Muscle of leg (tissue), 11 donors: ENCODE results near the gene FARS2. TPM values are rescaled to one million over a fixed set of nuclear protein-coding genes. Genes with fewer than 3 reads are reported as not detected.
A peak's percentile ranks its signal among the peaks of the same experiment; 100 is the strongest.

Source experiments
- DNase-seq: peaks from one replicate; pipeline ENCODE4 v3.0.0; 2013
- H3K27ac ChIP-seq: one replicate; pipeline ENCODE4 v1.5.1; 2013; ENCODE audit warnings: mild to moderate bottlenecking, low read length, control low read depth
- H3K27me3 ChIP-seq: one replicate; pipeline ENCODE4 v1.6.1; 2013; ENCODE audit warnings: low read length; ENCODE audit not compliant: control insufficient read depth, insufficient read depth
- H3K36me3 ChIP-seq: one replicate; pipeline ENCODE4 v1.6.1; 2013; ENCODE audit warnings: low read length; ENCODE audit not compliant: control insufficient read depth, insufficient read depth
- H3K4me1 ChIP-seq: one replicate; pipeline ENCODE4 v1.6.1; 2013; ENCODE audit warnings: low read length; ENCODE audit not compliant: control insufficient read depth, insufficient read depth
- H3K4me3 ChIP-seq: one replicate; pipeline ENCODE4 v1.5.1; 2013; ENCODE audit warnings: low read length, control low read depth
- H3K9me3 ChIP-seq: replicated peaks from 2 replicates; pipeline ENCODE4 v1.6.1; 2013; ENCODE audit warnings: low read depth, low read length; ENCODE audit not compliant: control insufficient read depth
- WGBS: methylation state at CpG from one replicate; pipeline ENCODE4 v1.1.5; 2013; ENCODE audit warnings: missing lambda C conversion rate; ENCODE audit not compliant: insufficient coverage; 5-methylcytosine and 5-hydroxymethylcytosine counted together
- polyA plus RNA-seq, 8 donors: library from polyadenylated mRNA; unstranded; fragments of 120-200 nt; gene quantifications; one replicate each; pipeline versions ENCODE4 v1.2.1 to v1.2.3, GENCODE V29; 2013; ENCODE audit warnings: inconsistent platforms in 1 of 8, low replicate concordance in 1 of 8; ENCODE audit not compliant: insufficient read length in 8 of 8, insufficient read depth in 1 of 8
- total RNA-seq: library from RNA; stranded (reverse); fragments of 120-200 nt; gene quantifications from one replicate; pipeline ENCODE4 v1.2.4, GENCODE V29; 2013

The FARS2 gene
- total and polyA plus RNA-seq, 9 donors: 9.7 to 16.9 (median 12.4) TPM

- H3K4me1 ChIP-seq: no peaks in the 10 kb centered on the region
- H3K9me3 ChIP-seq: peaks cover 3% of the 10 kb centered on the region
- DNase-seq: no peak
- no peak overlapping the region for H3K27ac ChIP-seq
- H3K4me3 ChIP-seq: no peak overlapping the region
- no peaks in the 10 kb centered on the region for H3K27me3 ChIP-seq
- WGBS: no CpG with 5 or more reads among the region's 4 CpGs
- H3K36me3 ChIP-seq: no peaks in the 10 kb centered on the region
Observed at GRCh38 chr6:5566718-5567117, 305.4 kb downstream of the FARS2 start.

DNA sequence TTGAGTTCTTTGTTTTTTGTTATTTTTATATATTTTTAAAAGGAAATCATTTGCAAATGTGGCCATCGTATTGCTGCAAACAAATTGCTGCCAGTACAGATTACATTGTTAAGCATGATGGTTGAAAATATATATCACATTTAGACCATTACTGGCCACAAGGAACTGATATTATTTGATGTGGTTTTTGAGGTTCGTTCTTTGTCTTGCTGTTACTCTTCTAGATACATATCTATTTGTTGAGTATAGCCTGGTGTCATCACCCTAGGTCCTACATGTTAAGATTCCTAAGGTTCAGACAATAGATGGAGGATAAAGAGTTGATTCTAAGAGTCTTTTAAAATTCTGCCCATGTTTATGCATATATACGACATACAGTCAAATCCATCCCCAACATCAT lies 306.0 kb downstream of the FARS2 start:
- no peaks in the 10 kb centered on the region for H3K27me3 ChIP-seq
- no peaks in the 10 kb centered on the region for H3K36me3 ChIP-seq
- DNase-seq: no peak
- no peaks in the 10 kb centered on the region for H3K4me1 ChIP-seq
- no peak overlapping the region for H3K27ac ChIP-seq
- WGBS: no CpG with 5 or more reads among the region's 3 CpGs
- H3K4me3 ChIP-seq: no peak overlapping the region
- peaks cover 5% of the 10 kb centered on the region for H3K9me3 ChIP-seq

DNA sequence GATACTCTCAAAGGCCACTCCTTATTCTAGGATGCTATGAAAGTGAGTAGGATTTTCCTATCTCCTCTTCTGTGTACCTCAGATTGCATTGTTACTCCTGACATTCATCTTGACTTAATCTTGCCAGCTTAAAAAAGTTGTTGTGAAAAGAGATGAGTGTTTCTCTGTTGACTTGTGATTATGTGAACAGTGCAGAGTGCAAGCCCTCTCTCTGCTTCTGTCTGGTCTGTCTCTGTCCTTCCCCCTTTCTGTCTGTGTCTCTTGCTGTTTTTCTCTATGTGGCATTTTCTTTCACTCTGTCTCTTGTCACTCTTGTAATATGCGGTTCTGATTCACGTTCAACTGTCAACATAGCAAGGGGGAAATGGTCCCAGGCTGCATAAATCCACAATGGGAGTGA lies 306.6 kb downstream of the FARS2 start:
- Histone ChIP-seq H3K4me1 (no peaks in the 10 kb centered on the region), H3K4me3 (no peak overlapping the region), H3K9me3 (peaks cover 5% of the 10 kb centered on the region), H3K36me3 (no peaks in the 10 kb centered on the region), H3K27me3 (no peaks in the 10 kb centered on the region), H3K27ac (no peak overlapping the region)
- no CpG with 5 or more reads among the region's 2 CpGs for WGBS
- no peak for DNase-seq

DNA sequence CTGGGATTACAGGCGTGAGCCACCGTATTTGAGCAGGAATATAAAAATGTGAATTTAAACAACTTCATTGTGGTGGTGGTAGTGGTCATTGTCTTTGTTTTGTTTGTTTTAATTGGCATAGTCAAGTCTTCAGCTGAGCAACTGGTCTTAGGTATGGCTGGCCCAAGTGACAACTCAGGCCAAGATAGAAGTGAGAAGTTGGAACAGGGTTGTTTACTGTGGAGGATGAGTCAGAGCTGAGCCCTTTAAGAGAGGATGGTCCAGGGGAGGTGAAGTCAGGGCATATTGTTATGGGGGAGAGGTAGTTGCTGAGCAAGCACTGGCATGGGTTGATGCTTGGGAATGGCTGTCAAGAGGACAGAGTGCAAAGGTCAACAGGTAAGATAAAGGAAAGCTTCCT lies 308.2 kb downstream of the FARS2 start:
- Histone ChIP-seq H3K27me3 (no peaks in the 10 kb centered on the region), H3K9me3 (peaks cover 6% of the 10 kb centered on the region), H3K27ac (no peak overlapping the region), H3K4me1 (no peaks in the 10 kb centered on the region), H3K36me3 (no peaks in the 10 kb centered on the region), H3K4me3 (no peak overlapping the region)
- WGBS: 94% methylated on average over 2 of the region's 2 CpGs
- no peak for DNase-seq

DNA sequence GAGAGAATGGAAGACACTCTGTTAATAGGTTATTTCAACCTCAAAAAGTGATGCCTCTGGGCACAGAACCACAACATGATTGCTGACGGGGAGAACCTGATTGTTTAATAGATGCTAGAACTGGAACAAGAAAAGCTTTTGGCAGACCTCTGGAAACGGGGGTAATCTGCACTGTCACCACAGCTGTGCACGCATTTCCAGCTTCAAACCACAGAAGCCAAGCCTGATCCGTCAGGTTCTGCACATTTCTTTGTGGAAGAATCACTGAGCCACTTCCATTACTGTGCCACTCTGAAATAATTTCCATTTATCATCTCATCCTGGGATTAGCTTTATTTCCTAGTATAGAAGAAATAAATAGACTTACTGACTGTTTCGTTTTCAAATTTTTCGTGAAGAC lies 309.3 kb downstream of the FARS2 start:
- no peak for DNase-seq
- WGBS: 50% methylated on average over 1 of the region's 6 CpGs
- peaks cover 7% of the 10 kb centered on the region for H3K9me3 ChIP-seq
- no peaks in the 10 kb centered on the region for H3K4me1 ChIP-seq
- H3K27me3 ChIP-seq: no peaks in the 10 kb centered on the region
- no peak overlapping the region for H3K27ac ChIP-seq
- no peak overlapping the region for H3K4me3 ChIP-seq
- H3K36me3 ChIP-seq: no peaks in the 10 kb centered on the region

- Histone ChIP-seq H3K9me3 (peaks cover 4% of the 10 kb centered on the region), H3K27ac (no peak overlapping the region), H3K27me3 (no peaks in the 10 kb centered on the region), H3K4me1 (peaks cover 3% of the 10 kb centered on the region), H3K4me3 (no peak overlapping the region), H3K36me3 (no peaks in the 10 kb centered on the region)
- DNase-seq: peak; percentile 42
- WGBS: 56% methylated on average over 5 of the region's 12 CpGs
Observed at GRCh38 chr6:5580736-5581581, 319.6 kb downstream of the FARS2 start.

DNA sequence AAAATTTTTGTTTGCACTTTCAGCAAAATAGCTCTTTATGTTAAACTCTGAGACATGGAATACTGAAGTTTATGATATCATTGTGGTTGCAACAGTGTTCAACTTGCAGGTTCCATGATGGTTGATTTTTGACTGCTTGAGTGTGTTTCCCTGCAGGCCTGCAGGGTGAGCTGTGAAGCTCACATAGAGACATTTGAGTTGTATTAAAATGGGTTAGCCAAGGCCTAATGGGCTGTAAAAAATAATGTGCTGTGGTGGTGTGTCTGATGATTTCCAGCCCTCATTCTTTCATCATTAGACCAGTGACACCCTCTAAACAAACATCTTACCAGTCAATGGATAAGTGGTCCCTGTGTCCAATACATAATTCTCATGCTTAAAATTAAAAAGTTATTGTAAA lies 321.4 kb downstream of the FARS2 start:
- DNase-seq: no peak
- Histone ChIP-seq H3K27me3 (no peaks in the 10 kb centered on the region), H3K9me3 (peaks cover 2% of the 10 kb centered on the region), H3K4me1 (peaks cover 3% of the 10 kb centered on the region), H3K27ac (no peak overlapping the region), H3K36me3 (no peaks in the 10 kb centered on the region), H3K4me3 (no peak overlapping the region)

GRCh38 chr6:5583528-5583927 lies 322.2 kb downstream of the FARS2 start:
- peak overlapping the region; percentile 1 for H3K27ac ChIP-seq
- DNase-seq: no peak
- no peak overlapping the region for H3K4me3 ChIP-seq
- WGBS: 58% methylated on average over 2 of the region's 3 CpGs
- H3K9me3 ChIP-seq: peaks cover 2% of the 10 kb centered on the region
- H3K36me3 ChIP-seq: no peaks in the 10 kb centered on the region
- peaks cover 3% of the 10 kb centered on the region for H3K4me1 ChIP-seq
- H3K27me3 ChIP-seq: no peaks in the 10 kb centered on the region

GRCh38 chr6:5584078-5584482 lies 322.8 kb downstream of the FARS2 start:
- 0% methylated on average over 1 of the region's 5 CpGs for WGBS

DNA sequence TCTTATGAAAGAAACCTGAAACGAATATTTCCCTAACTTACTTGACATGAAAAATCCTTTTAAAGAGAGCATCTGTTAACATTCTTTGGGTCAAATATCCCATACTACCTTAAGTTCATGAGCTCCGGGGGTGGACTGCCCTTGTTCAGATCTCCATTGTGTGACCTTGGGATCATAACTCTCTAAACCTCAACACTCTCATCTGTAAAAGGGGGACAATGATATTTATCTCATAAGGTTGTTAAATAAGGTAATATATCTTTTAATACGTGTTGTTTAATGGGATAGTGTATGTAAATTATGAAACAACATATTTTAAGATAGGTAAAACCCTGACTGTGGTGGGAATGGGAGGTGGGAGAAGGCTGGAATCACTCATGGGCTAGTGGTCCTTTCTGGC lies 326.3 kb downstream of the FARS2 start:
- no peak overlapping the region for H3K4me3 ChIP-seq
- H3K27ac ChIP-seq: no peak overlapping the region
- H3K4me1 ChIP-seq: no peaks in the 10 kb centered on the region
- peaks cover 2% of the 10 kb centered on the region for H3K9me3 ChIP-seq
- H3K27me3 ChIP-seq: no peaks in the 10 kb centered on the region
- DNase-seq: no peak
- no peaks in the 10 kb centered on the region for H3K36me3 ChIP-seq
- WGBS: no CpG with 5 or more reads among the region's 3 CpGs

More at GRCh38 chr6:5584078-5584482, 322.8 kb downstream of the FARS2 start:
- H3K27ac ChIP-seq: no peak overlapping the region
- H3K4me3 ChIP-seq: no peak overlapping the region
- DNase-seq: peak; percentile 72
- H3K36me3 ChIP-seq: no peaks in the 10 kb centered on the region
- H3K9me3 ChIP-seq: peaks cover 2% of the 10 kb centered on the region
- peaks cover 3% of the 10 kb centered on the region for H3K4me1 ChIP-seq
- H3K27me3 ChIP-seq: no peaks in the 10 kb centered on the region
